CD4-positive, alpha-beta T cell treated with Interleukin-15 for 4 hours (primary cell): ENCODE results near the gene VSIR.

ENCODE experiments used
- DNase-seq: peaks from one replicate; pipeline ENCODE4 v3.0.0-alpha.2; 2020; ENCODE audit warnings: low spot score

The VSIR gene

GRCh38 chr10:71806704-71807556, 33.6 kb upstream of the VSIR start:
- no peak for DNase-seq

DNA sequence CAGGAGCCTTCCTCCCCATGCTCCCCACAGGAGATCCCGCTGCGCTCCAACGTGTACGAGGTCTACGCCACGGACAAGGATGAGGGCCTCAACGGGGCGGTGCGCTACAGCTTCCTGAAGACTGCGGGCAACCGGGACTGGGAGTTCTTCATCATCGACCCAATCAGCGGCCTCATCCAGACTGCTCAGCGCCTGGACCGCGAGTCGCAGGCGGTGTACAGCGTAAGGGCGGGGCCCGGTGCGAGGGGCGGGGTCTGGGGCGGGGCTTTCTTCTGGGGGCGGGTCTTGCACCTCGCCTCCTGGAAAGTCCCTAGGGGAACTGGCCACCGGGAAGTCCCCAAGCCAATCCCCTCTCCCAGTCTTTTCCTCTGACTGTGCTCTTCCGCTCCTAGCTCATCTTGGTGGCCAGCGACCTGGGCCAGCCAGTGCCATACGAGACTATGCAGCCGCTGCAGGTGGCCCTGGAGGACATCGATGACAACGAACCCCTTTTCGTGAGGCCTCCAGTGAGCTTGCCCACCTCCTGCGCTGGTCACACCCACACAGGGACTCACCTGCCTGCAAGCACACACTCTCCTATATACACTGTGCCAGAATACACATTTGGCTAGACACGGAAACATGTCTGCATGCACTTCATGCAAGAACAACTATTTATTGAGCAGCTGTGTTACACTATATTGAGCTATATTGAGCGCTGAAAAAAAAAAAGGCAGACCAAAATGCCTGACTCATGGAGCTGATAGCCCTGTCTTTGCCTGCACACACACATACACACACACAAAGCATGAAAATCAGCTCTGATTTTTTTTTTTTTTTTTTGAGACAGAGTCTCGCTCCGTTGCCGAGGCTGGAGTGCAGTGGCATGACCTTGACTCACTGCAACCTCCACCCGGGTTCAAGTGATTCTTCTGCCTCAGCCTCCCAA, 32.7 kb upstream of the VSIR start:
- peak; percentile 9 for DNase-seq

- no peak for DNase-seq
These were observed 30.8 kb upstream of the VSIR start for GRCh38 chr10:71804077-71804476.

DNA sequence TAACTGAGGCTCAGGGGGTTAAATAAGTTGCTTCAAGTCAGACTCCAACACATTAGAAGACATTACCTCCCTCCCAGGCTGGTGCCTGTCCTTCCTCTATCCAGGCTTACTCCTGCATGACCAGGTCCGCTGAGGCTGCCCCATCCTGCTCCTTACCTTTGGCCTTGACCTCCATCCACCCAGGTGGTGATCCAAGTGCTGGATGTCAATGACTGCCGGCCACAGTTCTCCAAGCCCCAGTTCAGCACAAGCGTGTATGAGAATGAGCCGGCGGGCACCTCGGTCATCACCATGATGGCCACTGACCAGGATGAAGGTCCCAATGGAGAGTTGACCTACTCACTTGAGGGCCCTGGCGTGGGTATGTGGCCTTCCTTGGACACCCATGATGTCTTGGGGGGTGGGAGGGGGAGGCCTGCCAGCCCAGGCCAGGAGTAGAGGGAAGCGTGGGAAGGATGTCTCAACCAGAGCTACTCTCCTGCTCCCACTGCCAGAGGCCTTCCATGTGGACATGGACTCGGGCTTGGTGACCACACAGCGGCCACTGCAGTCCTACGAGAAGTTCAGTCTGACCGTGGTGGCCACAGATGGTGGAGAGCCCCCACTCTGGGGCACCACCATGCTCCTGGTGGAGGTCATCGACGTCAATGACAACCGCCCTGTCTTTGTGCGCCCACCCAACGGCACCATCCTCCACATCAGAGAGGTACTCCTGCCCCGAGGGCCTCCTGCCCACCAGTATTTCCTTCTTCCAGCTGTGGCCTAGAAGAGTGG, 29.6 kb upstream of the VSIR start:
- no peak for DNase-seq

DNA sequence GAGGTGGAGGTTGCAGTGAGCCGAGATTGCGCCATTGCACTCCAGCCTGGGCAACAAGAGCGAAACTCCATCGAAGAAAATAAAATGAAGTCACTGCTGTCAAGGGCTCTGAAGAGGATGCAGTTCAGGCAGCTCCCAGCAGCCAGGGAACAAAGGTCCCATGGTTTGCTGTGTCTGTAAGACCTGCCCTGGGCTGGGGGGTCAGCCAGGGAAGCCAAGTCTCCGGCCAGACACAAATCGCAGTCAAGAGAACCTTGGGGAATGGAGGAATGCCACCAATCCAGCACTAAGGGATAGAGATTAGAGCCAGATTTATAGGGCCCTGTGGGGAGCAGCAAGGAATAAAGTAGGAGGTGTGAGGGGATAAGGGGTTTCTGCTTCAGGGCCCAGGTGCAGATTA, 28.9 kb upstream of the VSIR start:
- no peak for DNase-seq

DNA sequence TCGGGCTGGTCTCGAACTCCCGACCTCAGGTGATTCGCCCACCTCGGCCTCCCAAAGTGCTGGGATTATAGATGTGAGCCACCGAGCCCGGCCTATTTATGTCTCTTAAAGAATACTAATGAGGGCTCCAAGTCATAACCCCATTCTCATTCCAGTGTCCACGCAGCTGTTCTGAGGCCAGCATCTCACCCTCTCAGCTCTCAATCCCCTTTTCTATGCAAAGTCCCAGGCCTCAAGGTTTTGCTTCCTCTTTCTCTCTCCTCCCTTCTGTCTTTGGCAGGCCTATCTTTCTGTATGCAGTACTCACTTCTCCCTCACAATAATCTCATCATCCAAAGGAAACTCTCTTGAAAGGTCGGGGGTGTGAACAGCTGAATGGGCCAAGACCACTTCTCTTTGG, 28.0 kb upstream of the VSIR start:
- DNase-seq: no peak

DNA sequence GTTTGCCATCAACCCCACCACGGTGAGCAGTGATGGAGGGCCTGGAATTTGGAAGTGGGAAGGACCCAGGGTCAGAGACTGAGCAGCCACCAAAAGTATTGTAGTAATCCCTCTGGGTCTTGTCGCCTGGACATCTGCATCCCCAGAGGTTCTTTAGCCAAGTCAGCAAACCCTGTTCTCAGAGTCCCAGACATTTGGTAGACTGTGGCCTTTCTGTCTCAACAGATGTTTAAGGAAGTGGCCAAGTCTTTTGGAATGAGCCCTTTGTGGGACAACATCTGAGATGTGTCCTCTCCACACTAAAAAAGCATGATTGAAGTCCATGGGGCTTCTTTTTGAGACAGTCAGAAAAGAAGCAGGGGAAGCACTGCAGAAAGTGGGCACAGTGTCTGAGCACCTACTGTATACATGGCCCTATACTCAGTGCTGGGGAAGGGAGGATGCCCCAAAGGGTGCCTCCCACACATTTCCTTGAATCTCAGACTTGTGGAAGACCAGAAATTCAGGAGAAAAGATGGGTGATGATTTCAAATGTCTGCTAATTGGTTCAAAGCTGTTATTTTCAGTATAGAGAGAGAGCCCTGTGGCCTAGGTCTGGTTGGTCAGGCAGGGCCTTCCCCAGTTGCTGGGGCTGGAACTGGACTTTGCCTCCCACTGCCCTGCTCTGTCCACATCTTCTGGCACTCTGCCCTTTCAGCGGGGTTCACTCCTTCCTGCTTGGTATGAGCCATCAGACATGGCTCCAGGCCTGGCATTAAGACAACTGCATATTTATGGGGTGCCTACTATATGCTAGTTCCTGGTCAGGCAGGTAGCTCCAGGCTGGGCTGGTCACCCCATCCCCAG, 26.5 kb upstream of the VSIR start:
- no peak for DNase-seq

DNA sequence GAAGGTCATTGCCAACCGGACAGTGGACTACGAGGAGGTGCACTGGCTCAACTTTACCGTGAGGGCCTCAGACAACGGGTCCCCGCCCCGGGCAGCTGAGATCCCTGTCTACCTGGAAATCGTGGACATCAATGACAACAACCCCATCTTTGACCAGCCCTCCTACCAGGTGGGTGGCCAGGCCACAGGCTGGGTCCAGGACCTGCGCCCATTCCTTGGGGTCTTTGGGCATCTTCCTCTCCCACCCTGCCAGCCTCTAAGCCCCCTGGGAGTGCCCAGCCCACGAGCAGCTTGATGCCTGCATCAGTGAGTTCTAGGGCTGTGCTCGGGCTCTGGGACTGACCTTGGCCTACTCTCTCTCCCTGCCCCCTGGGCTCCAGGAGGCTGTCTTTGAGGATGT, 25.8 kb upstream of the VSIR start:
- no peak for DNase-seq

GRCh38 chr10:71798308-71798624, 24.9 kb upstream of the VSIR start:
- DNase-seq: no peak

GRCh38 chr10:71797533-71798307, 24.4 kb upstream of the VSIR start:
- DNase-seq: no peak

DNA sequence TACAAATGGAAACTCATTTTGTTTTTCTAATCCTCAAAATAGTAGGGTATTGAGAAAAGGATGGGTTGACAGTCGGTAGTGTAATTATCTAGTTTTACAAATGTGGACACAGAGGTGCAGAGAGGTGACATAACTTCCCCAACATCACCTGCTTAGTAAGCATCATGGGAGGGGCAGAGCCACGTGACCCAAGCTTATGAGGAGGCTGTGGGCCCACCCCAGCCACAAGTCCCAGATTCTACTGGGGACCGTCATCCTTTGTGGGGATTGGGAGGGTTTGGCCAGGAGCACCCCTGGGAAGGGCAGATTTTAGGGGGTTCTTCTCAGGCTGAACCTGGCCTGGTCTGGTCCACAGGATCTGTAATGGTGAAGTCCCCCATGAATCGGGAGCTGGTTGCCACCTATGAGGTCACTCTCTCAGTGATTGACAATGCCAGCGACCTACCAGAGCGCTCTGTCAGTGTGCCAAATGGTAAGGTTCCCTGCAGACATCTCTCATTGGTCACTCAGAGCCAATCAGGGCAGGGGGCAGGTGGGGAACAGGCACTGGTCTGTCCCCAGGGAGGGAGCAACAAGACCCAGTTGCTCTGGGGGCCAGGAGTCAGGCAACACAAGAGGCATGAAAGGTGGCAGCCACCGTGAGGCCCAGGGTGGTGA, 23.6 kb upstream of the VSIR start:
- no peak for DNase-seq

DNA sequence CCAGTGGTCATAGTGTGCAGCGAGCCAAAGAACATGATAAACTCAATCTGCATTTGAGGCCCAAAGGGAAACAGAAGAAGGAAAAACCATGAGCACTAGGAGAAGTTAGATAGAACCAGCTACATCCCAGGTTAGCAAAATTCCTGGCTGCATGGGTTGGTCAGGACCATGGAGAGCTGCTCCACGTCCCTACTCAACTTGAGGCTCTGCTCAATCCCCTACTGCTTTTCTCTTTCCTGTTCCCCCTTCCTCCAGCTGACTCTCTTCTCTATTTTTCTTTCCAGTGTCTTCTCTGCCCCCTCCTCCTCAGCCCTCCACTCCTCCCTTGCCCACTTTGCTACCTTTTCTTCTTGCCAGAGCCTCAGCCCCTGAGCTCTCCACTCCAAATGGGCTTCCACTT, 21.9 kb upstream of the VSIR start:
- DNase-seq: no peak

GRCh38 chr10:71790749-71791440, 17.6 kb upstream of the VSIR start:
- no peak for DNase-seq

- DNase-seq: no peak
These were observed 16.6 kb upstream of the VSIR start for GRCh38 chr10:71789871-71790270.

GRCh38 chr10:71788954-71789353, 15.6 kb upstream of the VSIR start:
- DNase-seq: no peak

DNA sequence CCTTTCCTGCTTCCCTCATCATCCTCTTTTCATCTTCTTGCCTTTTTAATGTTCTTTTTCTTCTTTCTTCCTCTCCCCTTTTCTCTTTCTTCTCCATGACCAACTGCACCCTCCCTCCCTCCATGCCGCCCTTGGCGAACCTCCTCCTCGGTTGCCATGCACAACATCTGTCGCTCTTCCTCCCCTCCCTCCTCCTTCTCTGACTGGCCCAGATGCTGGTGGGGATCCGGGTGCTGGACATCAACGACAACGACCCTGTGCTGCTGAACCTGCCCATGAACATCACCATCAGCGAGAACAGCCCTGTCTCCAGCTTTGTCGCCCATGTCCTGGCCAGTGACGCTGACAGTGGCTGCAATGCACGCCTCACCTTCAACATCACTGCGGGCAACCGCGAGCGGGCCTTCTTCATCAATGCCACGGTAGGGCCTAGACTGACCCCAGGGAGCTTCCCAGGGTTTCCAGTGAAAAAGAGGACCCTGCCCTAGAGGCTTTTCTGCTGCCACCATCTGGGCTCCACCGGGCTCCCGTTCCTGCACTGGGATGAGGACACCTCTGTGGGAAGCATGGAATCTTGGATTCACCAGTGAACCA, 11.5 kb upstream of the VSIR start:
- no peak for DNase-seq

DNA sequence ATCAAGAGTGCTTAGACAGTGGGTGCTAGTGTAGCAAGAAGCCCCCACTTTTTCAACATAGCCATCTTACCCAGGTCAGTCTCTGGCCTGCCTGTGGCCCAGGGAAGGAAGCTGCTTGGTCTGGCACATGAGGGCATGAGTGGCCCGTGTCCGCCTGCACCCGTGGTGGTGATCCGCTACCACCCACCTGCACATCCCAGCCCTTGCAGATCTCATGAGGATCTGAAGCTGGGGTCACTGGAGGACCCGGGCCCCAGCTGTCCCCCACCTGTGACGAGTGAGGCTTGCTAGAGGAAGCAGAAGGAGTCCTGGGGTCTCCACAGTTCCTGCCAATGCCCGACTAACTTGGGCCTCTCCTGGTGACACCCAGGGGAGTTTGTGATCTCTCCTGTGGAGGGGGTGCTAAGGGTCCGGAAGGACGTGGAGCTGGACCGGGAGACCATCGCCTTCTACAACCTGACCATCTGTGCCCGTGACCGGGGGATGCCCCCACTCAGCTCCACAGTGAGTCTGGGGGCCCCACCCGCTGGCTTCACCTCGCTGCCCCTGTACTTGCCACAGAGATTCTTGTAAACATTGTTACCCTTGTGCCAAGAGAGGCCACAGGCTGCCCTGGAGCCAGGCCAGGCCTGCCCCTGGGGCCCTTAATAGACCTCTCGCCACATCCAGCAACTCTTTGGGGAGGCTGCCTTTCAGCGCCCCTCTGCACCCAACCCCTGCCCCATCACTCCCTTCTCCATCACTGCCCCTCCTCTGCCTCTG, 10.8 kb upstream of the VSIR start:
- DNase-seq: no peak

- DNase-seq: no peak
These were observed 9.7 kb upstream of the VSIR start for GRCh38 chr10:71782917-71783490.
